ENCODE results near the gene MAPRE2.

- TF ChIP-seq CTCF (IDR thresholded peaks at IDR 0.05; ENCODE audit: low read depth, low read length), result peak; percentile 71
- TF ChIP-seq EZH2phosphoT487 (IDR thresholded peaks at IDR 0.05; ENCODE audit: low read depth), result no peak
These were observed 35.1 kb upstream of the MAPRE2 start for GRCh38 chr18:35005963-35006577.
